ENCODE data around the gene MTSS2.
"Not testable (repeated sequence)": the region's sequence is repeated elsewhere in the genome, so short reads cannot be mapped to it uniquely, and the experiment has no call there.

The MTSS2 gene

DNA sequence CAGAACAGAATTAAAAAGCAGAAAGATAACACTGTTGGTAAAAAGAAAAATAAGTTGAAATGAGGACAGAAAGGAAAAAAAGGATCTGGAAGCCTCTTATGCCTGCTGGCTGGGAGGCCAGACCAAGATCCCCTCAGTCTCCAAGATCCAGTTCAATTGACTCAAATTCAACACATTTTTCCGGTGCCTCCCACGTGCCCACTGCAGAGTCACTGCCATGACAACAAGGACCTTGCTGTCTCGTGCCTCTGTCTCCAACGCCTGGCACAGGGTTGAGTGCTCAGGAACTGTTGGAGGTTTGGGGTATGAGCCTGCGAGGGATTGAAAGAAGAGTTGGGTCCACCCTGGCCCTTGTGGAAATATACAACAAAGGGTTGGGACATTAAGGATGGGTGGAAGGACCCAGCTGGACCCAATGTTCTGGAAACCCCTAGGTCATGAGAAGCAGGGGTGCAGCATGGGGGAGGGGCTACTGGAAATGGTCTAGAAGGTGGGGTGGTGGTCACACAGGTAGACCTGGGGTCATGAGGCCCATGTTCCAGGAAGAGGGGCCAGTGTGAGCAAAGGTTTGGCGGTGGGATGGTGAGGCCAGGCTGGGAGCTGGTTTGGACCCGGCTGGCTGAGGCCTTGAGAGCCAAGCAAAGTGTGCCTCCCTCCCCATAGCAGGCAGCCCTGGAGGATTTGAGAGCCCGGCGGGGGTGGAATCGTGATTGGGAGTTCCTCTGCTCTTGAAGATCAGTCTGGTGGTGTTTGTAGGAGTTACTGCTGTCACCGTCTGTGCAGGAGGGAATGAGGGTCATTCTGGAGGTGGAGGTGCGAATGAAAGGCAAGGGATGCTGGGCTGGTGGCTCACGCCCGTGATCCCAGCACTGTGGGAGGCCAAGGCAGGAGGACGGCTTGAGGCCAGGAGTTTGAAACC lies 38.2 kb downstream of the MTSS2 start:
- H3K4me3 ChIP-seq (ENCODE audit: low read length): no peak overlapping the region
- DNase-seq (ENCODE audit: low read depth): no peak
- TF ChIP-seq, protein P1, sequence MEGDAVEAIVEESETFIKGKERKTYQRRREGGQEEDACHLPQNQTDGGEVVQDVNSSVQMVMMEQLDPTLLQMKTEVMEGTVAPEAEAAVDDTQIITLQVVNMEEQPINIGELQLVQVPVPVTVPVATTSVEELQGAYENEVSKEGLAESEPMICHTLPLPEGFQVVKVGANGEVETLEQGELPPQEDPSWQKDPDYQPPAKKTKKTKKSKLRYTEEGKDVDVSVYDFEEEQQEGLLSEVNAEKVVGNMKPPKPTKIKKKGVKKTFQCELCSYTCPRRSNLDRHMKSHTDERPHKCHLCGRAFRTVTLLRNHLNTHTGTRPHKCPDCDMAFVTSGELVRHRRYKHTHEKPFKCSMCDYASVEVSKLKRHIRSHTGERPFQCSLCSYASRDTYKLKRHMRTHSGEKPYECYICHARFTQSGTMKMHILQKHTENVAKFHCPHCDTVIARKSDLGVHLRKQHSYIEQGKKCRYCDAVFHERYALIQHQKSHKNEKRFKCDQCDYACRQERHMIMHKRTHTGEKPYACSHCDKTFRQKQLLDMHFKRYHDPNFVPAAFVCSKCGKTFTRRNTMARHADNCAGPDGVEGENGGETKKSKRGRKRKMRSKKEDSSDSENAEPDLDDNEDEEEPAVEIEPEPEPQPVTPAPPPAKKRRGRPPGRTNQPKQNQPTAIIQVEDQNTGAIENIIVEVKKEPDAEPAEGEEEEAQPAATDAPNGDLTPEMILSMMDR (conservative IDR thresholded peaks at IDR 0.05; ENCODE audit: low read length): no peak

DNA sequence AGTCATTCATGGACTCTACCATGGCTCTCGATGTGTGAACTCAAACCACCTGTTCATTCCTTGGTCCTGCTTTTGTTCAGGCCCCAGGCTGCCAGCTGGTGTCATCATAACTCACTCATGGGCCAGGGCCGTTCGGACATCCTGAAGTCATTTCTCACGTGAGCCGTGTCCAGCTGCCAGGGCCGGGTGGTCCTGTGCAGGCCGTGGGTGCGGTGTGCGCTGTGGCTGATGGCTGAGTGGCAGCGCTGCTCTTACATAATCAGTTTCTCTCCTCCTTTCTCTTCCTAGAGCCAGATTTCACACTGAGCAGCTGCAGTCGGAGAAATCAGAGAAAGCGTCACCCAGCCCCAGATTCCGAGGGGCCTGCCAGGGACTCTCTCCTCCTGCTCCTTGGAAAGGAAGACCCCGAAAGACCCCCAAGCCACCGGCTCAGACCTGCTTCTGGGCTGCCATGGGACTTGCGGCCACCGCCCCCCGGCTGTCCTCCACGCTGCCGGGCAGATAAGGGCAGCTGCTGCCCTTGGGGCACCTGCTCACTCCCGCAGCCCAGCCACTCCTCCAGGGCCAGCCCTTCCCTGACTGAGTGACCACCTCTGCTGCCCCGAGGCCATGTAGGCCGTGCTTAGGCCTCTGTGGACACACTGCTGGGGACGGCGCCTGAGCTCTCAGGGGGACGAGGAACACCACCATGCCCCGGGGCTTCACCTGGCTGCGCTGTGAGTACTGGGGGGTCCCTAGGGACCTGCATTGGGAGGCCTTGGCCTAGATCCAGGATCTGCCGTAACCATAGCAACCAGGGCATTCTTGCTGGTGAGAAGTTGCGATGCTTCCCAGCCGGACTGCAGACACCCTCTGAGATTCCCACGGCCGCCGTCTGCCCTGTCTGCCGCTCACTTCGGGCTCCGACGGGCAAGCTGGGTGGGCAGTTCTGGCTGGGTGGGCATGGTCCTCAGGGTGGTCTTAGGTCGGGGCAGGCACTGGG lies 39.3 kb downstream of the MTSS2 start, which contains the start of gene IL34:
Gene IL34 (plus strand): TSS at position 300 of the 982 bp plus-strand sequence. CDS start 389 bp downstream, at position 689.
- DNase-seq (ENCODE audit: low read depth): no peak
- no peak within 1 kb of the TSS for H3K4me3 ChIP-seq (ENCODE audit: low read length)
- TF ChIP-seq, protein P1 (conservative IDR thresholded peaks at IDR 0.05; ENCODE audit: low read length): no peak

DNA sequence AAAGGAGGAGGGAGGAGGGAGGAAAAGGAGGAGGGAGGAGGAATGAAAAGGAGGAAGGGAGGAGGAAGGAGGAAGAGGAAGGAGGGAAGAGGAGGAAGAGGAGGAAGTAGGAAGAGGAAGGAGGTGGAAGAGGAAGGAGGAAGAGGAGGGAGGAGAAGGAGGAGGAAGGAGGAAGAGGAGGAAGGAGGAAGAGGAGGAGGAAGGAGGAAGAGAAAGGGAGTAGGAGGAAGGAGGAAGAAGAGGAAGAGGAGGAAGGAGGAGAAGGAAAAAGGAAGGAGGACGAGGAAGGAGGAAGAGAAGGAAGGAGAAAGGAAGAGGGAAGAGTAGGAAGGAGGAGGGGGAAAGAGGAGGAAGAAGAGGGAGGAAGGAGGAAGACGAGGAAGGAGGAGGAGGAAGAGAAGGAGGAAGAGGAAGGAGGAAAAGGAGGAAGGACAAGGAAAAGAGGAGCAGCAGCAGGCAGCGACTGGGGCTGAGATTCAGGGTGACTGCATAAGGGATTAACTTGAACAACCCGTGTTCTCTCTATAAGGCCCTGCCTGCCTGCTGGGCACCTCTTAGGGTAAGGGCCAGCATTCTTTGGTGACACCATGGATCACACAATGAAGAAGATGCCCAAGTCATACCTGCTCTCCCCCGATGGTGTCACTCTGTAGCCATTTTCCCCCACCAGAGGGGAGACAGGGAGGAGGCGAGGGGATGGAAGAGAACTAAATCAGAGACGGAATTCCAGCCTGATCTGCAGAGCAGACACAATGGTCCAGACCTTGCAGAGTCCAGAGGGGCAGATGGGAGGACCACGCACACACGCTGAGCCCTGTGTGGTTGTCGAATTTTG lies 40.9 kb downstream of the MTSS2 start:
- TF ChIP-seq, protein P1 (conservative IDR thresholded peaks at IDR 0.05; ENCODE audit: low read length): no peak
- no peak overlapping the region for H3K4me3 ChIP-seq (ENCODE audit: low read length)
- no peak for DNase-seq (ENCODE audit: low read depth)

DNA sequence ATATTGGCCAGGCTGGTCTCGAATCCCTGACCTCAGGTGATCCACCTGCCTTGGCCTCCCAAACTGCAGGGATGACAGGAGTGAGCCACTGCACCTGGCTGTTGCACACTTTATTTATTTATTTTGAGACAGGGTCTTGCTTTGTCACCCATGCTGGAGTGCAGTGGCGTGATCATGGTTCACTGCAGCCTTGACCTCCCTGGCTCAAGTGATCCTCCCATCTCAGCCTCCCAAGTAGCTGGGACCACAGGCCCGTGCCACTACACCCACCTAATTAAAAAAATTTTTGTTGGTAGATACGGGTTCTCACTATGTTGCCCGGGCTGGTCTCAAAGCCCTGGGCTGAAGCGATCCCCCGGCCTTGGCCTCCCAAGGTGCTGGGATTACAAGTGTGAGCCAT lies 42.6 kb downstream of the MTSS2 start:
- DNase-seq (ENCODE audit: low read depth): not testable (repeated sequence)

DNA sequence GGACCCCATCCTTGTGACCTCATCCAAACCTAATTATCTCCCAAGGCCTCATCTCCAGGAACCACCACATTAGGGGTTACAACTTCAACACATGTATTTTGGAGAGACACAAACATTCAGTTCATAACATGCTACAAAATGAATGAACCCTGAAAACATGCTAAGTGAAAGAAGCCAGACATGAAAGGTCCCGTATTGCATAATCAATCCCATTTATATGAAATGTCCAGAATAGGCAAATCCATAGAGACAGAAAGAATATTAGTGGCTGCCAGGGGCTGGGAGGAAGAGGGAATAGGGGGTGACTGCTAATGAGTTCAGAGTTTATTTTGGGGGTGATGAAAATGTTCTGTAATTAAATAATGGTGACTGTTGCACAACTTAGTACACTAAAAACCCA lies 43.2 kb downstream of the MTSS2 start:
- no peak overlapping the region for H3K4me3 ChIP-seq (ENCODE audit: low read length)
- TF ChIP-seq, protein P1 (conservative IDR thresholded peaks at IDR 0.05; ENCODE audit: low read length): no peak
- DNase-seq (ENCODE audit: low read depth): no peak

More for the DNA sequence above, 42.6 kb downstream of the MTSS2 start:
- not testable (repeated sequence) for H3K4me3 ChIP-seq (ENCODE audit: low read length)

DNA sequence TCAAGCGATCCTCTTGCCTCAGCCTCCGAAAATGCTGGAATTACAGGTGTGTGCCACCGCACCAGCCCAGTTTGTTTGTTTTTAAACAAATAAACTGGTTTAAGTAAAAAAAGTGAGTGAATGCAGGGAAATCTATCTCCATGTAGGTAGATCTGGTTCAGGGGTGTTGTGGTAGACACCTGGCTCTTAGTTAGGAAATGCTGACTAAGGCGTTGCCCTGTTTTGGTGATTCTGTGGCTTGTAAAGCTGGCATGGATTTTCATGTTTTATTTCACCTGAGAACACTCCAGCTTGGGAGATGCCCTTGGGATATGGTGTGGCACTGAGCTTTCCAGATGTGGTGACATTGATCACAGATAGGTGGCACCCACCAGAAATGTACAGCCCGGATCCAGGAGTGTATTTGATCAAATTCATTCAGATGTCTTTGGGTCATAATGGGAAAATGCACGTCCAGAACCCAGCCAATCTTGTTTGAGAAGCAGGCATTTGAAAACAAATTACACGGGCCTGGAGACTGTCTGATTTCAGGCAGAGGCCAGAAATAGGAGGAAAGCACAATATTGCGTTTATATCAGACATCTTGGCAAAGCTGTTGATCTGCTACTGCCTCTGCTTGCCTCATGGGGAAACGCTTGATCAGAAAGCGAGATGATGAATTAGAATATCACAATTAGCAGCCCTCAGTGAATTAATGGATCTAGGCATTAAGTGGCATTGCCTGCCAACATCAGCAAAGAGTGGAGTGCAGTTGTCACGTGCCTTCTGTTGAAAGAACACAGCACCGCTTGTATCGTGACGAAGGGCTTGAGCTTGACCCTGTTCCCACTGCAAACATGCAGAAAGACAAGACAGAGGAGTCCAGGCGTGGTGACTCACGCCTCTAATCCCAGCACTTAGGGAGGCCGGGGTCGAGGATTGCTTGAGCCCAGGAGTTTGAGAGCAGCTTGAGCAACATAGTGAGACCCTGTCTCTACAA lies 46.8 kb downstream of the MTSS2 start:
- peak; percentile 58 for DNase-seq (ENCODE audit: low read depth)

More for the DNA sequence above, 46.8 kb downstream of the MTSS2 start:
- H3K4me3 ChIP-seq (ENCODE audit: low read length): no peak overlapping the region
- TF ChIP-seq, protein P1 (conservative IDR thresholded peaks at IDR 0.05; ENCODE audit: low read length): no peak
